HepG2 (cell line): Measurements from ENCODE around the gene STK39. TPM values are rescaled to one million over a fixed set of nuclear protein-coding genes. Genes with fewer than 3 reads are reported as not detected.

Experiments
- ATAC-seq: fragments of 200-7000 bp; cut with Tn5 transposase; 3 replicates; pipeline ENCODE4 v1.9.1; 2020; ENCODE audit warnings: mild to moderate bottlenecking, moderate library complexity
- BruUV-seq: library from RNA; stranded (reverse); fragments of 400-500 nt; replicated peaks from 2 replicates; lab custom pipeline; 2021; lab: Mats Ljungman, UMichigan
- CTCF ChIA-PET: fragments of 300-600 bp; formaldehyde crosslinking; extraction: SDS; loops from one replicate; lab custom pipeline; 2021; ENCODE audit warnings: low total read pairs, inconsistent platforms, low intra/inter-chr PET ratio; lab: Yijun Ruan, JAX
- POLR2A ChIA-PET: fragments of 350-600 bp; sonication (Branson Sonifier 250); formaldehyde crosslinking; loops from one replicate; lab custom pipeline; 2020; ENCODE audit warnings: antibody characterized with exemption, inconsistent platforms; lab: Yijun Ruan, JAX
- DNase-seq: peaks from one replicate; pipeline ENCODE4 v3.0.0-alpha.2; 2015; ENCODE audit warnings: low spot score
- FAIRE-seq: peaks from 3 replicates; lab custom pipeline; 2011; peaks lifted over from hg19 to GRCh38; lab: Jason Lieb, UNC
- H2AFZ ChIP-seq: one replicate; pipeline ENCODE4 v1.6.1; 2011; ENCODE audit warnings: low read length, inconsistent platforms
- H3K27ac ChIP-seq: fragments of 300-600 bp; 3 replicates; pipeline ENCODE4 v1.8.0; 2011; ENCODE audit warnings: mixed run types, mild to moderate bottlenecking, mixed read lengths, low read length, inconsistent platforms; ENCODE audit not compliant: insufficient read depth; ENCODE audit errors: extremely low read length
- H3K27me3 ChIP-seq, 2 experiments: fragments of 200-600 bp in 1 of 2; 2 replicates in 1 of 2; 3 replicates in 1 of 2; pipeline versions ENCODE4 v1.6.0 to v1.8.0; 2011; ENCODE audit warnings: low read length in 2 of 2, mild to moderate bottlenecking in 2 of 2, moderate library complexity in 2 of 2, inconsistent platforms in 1 of 2; ENCODE audit not compliant: insufficient read depth in 2 of 2, control insufficient read depth in 1 of 2
- H3K36me3 ChIP-seq, 2 experiments: fragments of 200-600 bp in 1 of 2; replicated peaks in 1 of 2; 2 replicates in 1 of 2; 3 replicates in 1 of 2; pipeline versions ENCODE4 v1.5.1 to v1.8.0; 2011; ENCODE audit warnings: low read length in 2 of 2, inconsistent platforms in 1 of 2; ENCODE audit not compliant: insufficient read depth in 2 of 2, control insufficient read depth in 1 of 2
- H3K4me1 ChIP-seq: 2 replicates; pipeline ENCODE4 v1.5.1; 2012; ENCODE audit warnings: low read length, inconsistent platforms; ENCODE audit not compliant: insufficient read depth
- H3K4me2 ChIP-seq: 2 replicates; pipeline ENCODE4 v1.6.0; 2011; ENCODE audit warnings: low read depth, low read length, inconsistent platforms
- H3K4me3 ChIP-seq, 3 experiments: fragments of 200-600 bp in 1 of 3; sonication (generic), shearing (Covaris generic) in 1 of 3; replicated peaks in 1 of 3; 2 replicates each; pipeline ENCODE4 v1.5.1; 2011 to 2016; ENCODE audit warnings: low read length in 3 of 3, inconsistent platforms in 2 of 3, low read depth in 2 of 3, mild to moderate bottlenecking in 2 of 3, control low read depth in 1 of 3, mixed read lengths in 1 of 3; ENCODE audit not compliant: insufficient read depth in 1 of 3
- H3K79me2 ChIP-seq: one replicate; pipeline ENCODE4 v1.6.1; 2011; ENCODE audit warnings: low read length, inconsistent platforms; ENCODE audit not compliant: insufficient read depth
- H3K9ac ChIP-seq: 2 replicates; pipeline ENCODE4 v1.6.0; 2011; ENCODE audit warnings: mild to moderate bottlenecking, low read depth, low read length, inconsistent platforms; ENCODE audit not compliant: insufficient read depth
- H3K9me3 ChIP-seq: 2 replicates; pipeline ENCODE4 v1.5.1; 2012; ENCODE audit warnings: mild to moderate bottlenecking, low read length
- H4K20me1 ChIP-seq: 2 replicates; pipeline ENCODE4 v1.6.0; 2011; ENCODE audit warnings: inconsistent platforms, mild to moderate bottlenecking, low read length, moderate library complexity; ENCODE audit not compliant: insufficient read depth
- GMEB1 ChIP-seq: sonication (generic); formaldehyde crosslinking; IDR thresholded peaks from 2 replicates; pipeline ENCODE4 v1.5.1; 2020; ENCODE audit warnings: missing genetic modification reagents, mild to moderate bottlenecking, borderline replicate concordance
- KDM3A ChIP-seq: IDR thresholded peaks from 2 replicates; pipeline ENCODE4 v1.6.1; 2018; ENCODE audit warnings: low read depth, missing compliant biosample characterization
- MAFF ChIP-seq: IDR thresholded peaks from 2 replicates; pipeline ENCODE4 v1.6.1; 2011; ENCODE audit warnings: low read depth, low read length, improper control_type of control experiment
- MAFK ChIP-seq, 2 experiments: IDR thresholded peaks in 1 of 2; conservative IDR thresholded peaks in 1 of 2; 2 replicates each; pipeline ENCODE4 v1.6.1; 2011; ENCODE audit warnings: improper control_type of control experiment in 2 of 2, low read length in 2 of 2
- ZBTB44 ChIP-seq: sonication (generic); formaldehyde crosslinking; IDR thresholded peaks from 2 replicates; pipeline ENCODE4 v1.4.0; 2020; ENCODE audit warnings: missing genetic modification reagents
- ZNF83 ChIP-seq: sonication (generic); formaldehyde crosslinking; IDR thresholded peaks from 2 replicates; pipeline ENCODE4 v1.4.0; 2020; ENCODE audit warnings: missing genetic modification reagents, mild to moderate bottlenecking, borderline replicate concordance
- WGBS: methylation state at CpG from one replicate; pipeline ENCODE4 v1.1.6; 2017; ENCODE audit warnings: low lambda C conversion rate; 5-methylcytosine and 5-hydroxymethylcytosine counted together
- in situ Hi-C: cut with HindIII; loops from 2 replicates; pipeline ENCODE4 v1.10.0; 2017; ENCODE audit warnings: low pct_unique_long_range_greater_than_20kb; ENCODE audit not compliant: extremely low pct_ligation_motif_present
- intact Hi-C: fragments of 100-400 bp; cut with micrococcal nuclease; formaldehyde crosslinking; loops from one replicate; pipeline ENCODE4 v1.10.0; 2022; ENCODE audit not compliant: unreplicated experiment
- polyA plus RNA-seq, 8 experiments: library from polyadenylated mRNA; depleted of rRNA in 3 of 8; stranded (reverse) in 7 of 8; unstranded in 1 of 8; fragments of >200 nt; fragmentation: Illumina TruSeq in 4 of 8; extraction: Trizol in 4 of 8; gene quantifications; 2 replicates each; pipeline versions ENCODE4 v1.2.1 to v1.2.3, GENCODE V29; 2011 to 2016; ENCODE audit warnings: low read depth in 4 of 8, missing spikeins in 1 of 8, mixed read lengths in 1 of 8; ENCODE audit not compliant: insufficient read depth in 1 of 8
- total RNA-seq, 5 experiments: library from RNA; depleted of rRNA; stranded (reverse); fragments of >200 nt; fragmentation: Illumina TruSeq; extraction: Trizol; gene quantifications; 2 replicates each; pipeline ENCODE4 v1.2.3, GENCODE V29; 2016; ENCODE audit warnings: low read depth in 1 of 5

The STK39 gene
- total and polyA plus RNA-seq, 2 of the 13 experiments (the other 11 are each of a cell fraction or from before 2014, with no cell fraction given): 27.3 to 38.4 TPM

- TF ChIP-seq GMEB1 (CRISPR knock-in tag): no peak
- no peak for TF ChIP-seq KDM3A (CRISPR knock-in tag)
Observed at GRCh38 chr2:168224346-168224745, 23.0 kb downstream of the STK39 start (continued).

GRCh38 chr2:168222088-168222487 lies 25.3 kb downstream of the STK39 start:
- WGBS: 97% methylated on average over 3 of the region's 3 CpGs
- Histone ChIP-seq H3K4me2 (no peak overlapping the region), H3K9me3 (no peaks in the 10 kb centered on the region), H3K27me3 (no peaks in the 10 kb centered on the region), H3K9ac (peak overlapping the region; percentile 49; the same call in 1 of the 2 replicates), H3K79me2 (peaks cover 19% of the 10 kb centered on the region), H3K36me3 (peaks cover 0 to 5% of the 10 kb centered on the region in 2 experiments; a peak in 1 of 5 replicates), H3K27ac (peak overlapping the region; percentile 77), H3K4me3 (no peak overlapping the region), H4K20me1 (no peaks in the 10 kb centered on the region), H3K4me1 (peaks cover 79% of the 10 kb centered on the region), H2AFZ (no peak overlapping the region)
- DNase-seq (no peak), ATAC-seq (peak; percentile 17; the same call in 2 of the 3 replicates), FAIRE-seq (no peak)
- ChIA-PET CTCF (no interaction called here), POLR2A (no interaction called here)
- in situ Hi-C loops: no loop called here
- no TSS peak for BruUV-seq
- intact Hi-C loops: no loop called here
- TF ChIP-seq MAFK (conservative IDR thresholded peaks at IDR 0.05 in 1 of 2, IDR thresholded peaks at IDR 0.05 in 1 of 2; ENCODE audit: low read length in 2 of 2) (peak; percentile 46 to 51; a peak in 3 of 4 replicates), MAFF (0 out of 2 replicates have a peak, but pooled peaks have one; percentile 25), ZBTB44 (no peak), ZNF83 (CRISPR knock-in tag) (no peak)
